Nephron progenitor cell (in vitro differentiated cells): ENCODE data around the gene BAZ2B.
"Not testable (repeated sequence)": the region's sequence is repeated elsewhere in the genome, so short reads cannot be mapped to it uniquely, and the experiment has no call there.

Experiments
- DNase-seq: peaks from one replicate; pipeline ENCODE4 v3.0.0; 2021
- H3K27ac Mint-ChIP-seq: 2 replicates; pipeline ENCODE4 v1.8.0; 2021; ENCODE audit warnings: mild to moderate bottlenecking, moderate library complexity, mixed read lengths
- H3K27me3 Mint-ChIP-seq: 2 replicates; pipeline ENCODE4 v1.8.0; 2021; ENCODE audit warnings: mild to moderate bottlenecking, low read depth, mixed read lengths; ENCODE audit not compliant: poor library complexity
- H3K36me3 Mint-ChIP-seq: 2 replicates; pipeline ENCODE4 v1.8.0; 2021; ENCODE audit warnings: low read depth, mixed read lengths
- H3K4me1 Mint-ChIP-seq: 2 replicates; pipeline ENCODE4 v1.8.0; 2021; ENCODE audit warnings: mixed read lengths
- H3K4me3 Mint-ChIP-seq: 2 replicates; pipeline ENCODE4 v1.8.0; 2021; ENCODE audit warnings: mild to moderate bottlenecking, moderate library complexity, mixed read lengths
- H3K9me3 Mint-ChIP-seq: 2 replicates; pipeline ENCODE4 v1.8.0; 2021; ENCODE audit warnings: mild to moderate bottlenecking, moderate library complexity, mixed read lengths
- CTCF ChIP-seq: fragments of 200-600 bp; sonication (generic); IDR thresholded peaks from 2 replicates; pipeline ENCODE4 v1.5.0; 2021; ENCODE audit warnings: antibody characterized with exemption

BAZ2B gene

GRCh38 chr2:159637988-159638501 is 21.7 kb upstream of the BAZ2B start:
- peaks cover 28% of the 10 kb centered on the region for H3K9me3 Mint-ChIP-seq
- H3K36me3 Mint-ChIP-seq, result peaks cover 13% of the 10 kb centered on the region
- no peak for TF ChIP-seq CTCF
- no peak overlapping the region for H3K4me3 Mint-ChIP-seq
- H3K27ac Mint-ChIP-seq, result no peak overlapping the region
- no peak for DNase-seq
- H3K4me1 Mint-ChIP-seq, result no peaks in the 10 kb centered on the region
- H3K27me3 Mint-ChIP-seq, result no peaks in the 10 kb centered on the region

- no peak for TF ChIP-seq CTCF
- Mint-ChIP-seq H3K27ac (no peak overlapping the region), H3K9me3 (peaks cover 28% of the 10 kb centered on the region), H3K4me3 (no peak overlapping the region), H3K36me3 (peaks cover 13% of the 10 kb centered on the region), H3K27me3 (no peaks in the 10 kb centered on the region), H3K4me1 (no peaks in the 10 kb centered on the region)
- DNase-seq, result no peak
Observed at GRCh38 chr2:159637240-159637639, 20.9 kb upstream of the BAZ2B start.

GRCh38 chr2:159635006-159635789 is 18.9 kb upstream of the BAZ2B start:
- H3K36me3 Mint-ChIP-seq, result peaks cover 13% of the 10 kb centered on the region
- no peak for DNase-seq
- no peaks in the 10 kb centered on the region for H3K4me1 Mint-ChIP-seq
- H3K27ac Mint-ChIP-seq, result no peak overlapping the region
- no peaks in the 10 kb centered on the region for H3K27me3 Mint-ChIP-seq
- TF ChIP-seq CTCF, result no peak
- H3K9me3 Mint-ChIP-seq, result peaks cover 24% of the 10 kb centered on the region
- H3K4me3 Mint-ChIP-seq, result no peak overlapping the region

- H3K4me1 Mint-ChIP-seq, result no peaks in the 10 kb centered on the region
Observed at GRCh38 chr2:159633219-159633618, 16.9 kb upstream of the BAZ2B start.

GRCh38 chr2:159625628-159626027 is 9.3 kb upstream of the BAZ2B start:
- DNase-seq, H3K27ac Mint-ChIP-seq, H3K4me3 Mint-ChIP-seq, H3K4me1 Mint-ChIP-seq, H3K27me3 Mint-ChIP-seq: not testable (repeated sequence)
- peaks cover 45% of the 10 kb centered on the region for H3K9me3 Mint-ChIP-seq
- peaks cover 32% of the 10 kb centered on the region for H3K36me3 Mint-ChIP-seq

More at GRCh38 chr2:159633219-159633618, 16.9 kb upstream of the BAZ2B start:
- Mint-ChIP-seq H3K27ac (no peak overlapping the region), H3K27me3 (no peaks in the 10 kb centered on the region), H3K9me3 (peaks cover 18% of the 10 kb centered on the region), H3K36me3 (peaks cover 13% of the 10 kb centered on the region), H3K4me3 (no peak overlapping the region)
- TF ChIP-seq CTCF, result no peak
- no peak for DNase-seq

GRCh38 chr2:159623436-159623835 is 7.1 kb upstream of the BAZ2B start:
- no peak overlapping the region for H3K27ac Mint-ChIP-seq
- H3K4me3 Mint-ChIP-seq, result no peak overlapping the region

More at GRCh38 chr2:159623436-159623835, 7.1 kb upstream of the BAZ2B start:
- H3K4me1 Mint-ChIP-seq, result peaks cover 7% of the 10 kb centered on the region
- peaks cover 36% of the 10 kb centered on the region for H3K9me3 Mint-ChIP-seq
- peaks cover 6% of the 10 kb centered on the region for H3K27me3 Mint-ChIP-seq
- H3K36me3 Mint-ChIP-seq, result peaks cover 26% of the 10 kb centered on the region
- no peak for DNase-seq
- no peak for TF ChIP-seq CTCF
